ENCODE results near the gene SLC9A2.

- no peak for TF ChIP-seq CTCF (IDR thresholded peaks at IDR 0.05)
- TF ChIP-seq POLR2A (IDR thresholded peaks at IDR 0.05), result no peak
These were observed 21.6 kb upstream of the SLC9A2 start for GRCh38 chr2:102597788-102598187.

Data from Peyer's patch (tissue), 4 donors.